HG02571 (cell line): ENCODE results near the gene PFDN1.

Experiments
- ATAC-seq: cut with Tn5 transposase; IDR thresholded peaks from one replicate; pipeline ENCODE4 v1.9.1; 2021; ENCODE audit warnings: mild to moderate bottlenecking, moderate library complexity; ENCODE audit not compliant: unreplicated experiment

PFDN1 gene

GRCh38 chr5:140298183-140298601 lies 4.7 kb downstream of the PFDN1 start:
- no peak for ATAC-seq

- no peak for ATAC-seq
These were observed 5.6 kb downstream of the PFDN1 start for GRCh38 chr5:140297283-140297682.

GRCh38 chr5:140296289-140296688 lies 6.6 kb downstream of the PFDN1 start:
- ATAC-seq, result no peak

GRCh38 chr5:140295414-140295813 lies 7.5 kb downstream of the PFDN1 start:
- ATAC-seq, result no peak

GRCh38 chr5:140294753-140295152 lies 8.1 kb downstream of the PFDN1 start:
- ATAC-seq, result no peak

GRCh38 chr5:140293849-140294100 lies 9.1 kb downstream of the PFDN1 start:
- ATAC-seq, result no peak

- ATAC-seq, result no peak
These were observed 9.6 kb downstream of the PFDN1 start for GRCh38 chr5:140293091-140293848.

- ATAC-seq, result no peak
These were observed 10.5 kb downstream of the PFDN1 start for GRCh38 chr5:140292212-140293036.

- ATAC-seq, result no peak
These were observed 14.9 kb downstream of the PFDN1 start for GRCh38 chr5:140287801-140288521.

- no peak for ATAC-seq
These were observed 16.5 kb downstream of the PFDN1 start for GRCh38 chr5:140286424-140286823.

GRCh38 chr5:140284013-140284412 lies 18.9 kb downstream of the PFDN1 start:
- no peak for ATAC-seq

- no peak for ATAC-seq
These were observed 20.6 kb downstream of the PFDN1 start for GRCh38 chr5:140282266-140282665.

- no peak for ATAC-seq
These were observed 27.1 kb downstream of the PFDN1 start for GRCh38 chr5:140275837-140276236.

GRCh38 chr5:140273401-140273877 lies 29.5 kb downstream of the PFDN1 start:
- no peak for ATAC-seq

GRCh38 chr5:140270008-140270407 lies 32.9 kb downstream of the PFDN1 start:
- no peak for ATAC-seq

- no peak for ATAC-seq
These were observed 35.3 kb downstream of the PFDN1 start for GRCh38 chr5:140267559-140268018.

- no peak for ATAC-seq
These were observed 35.7 kb downstream of the PFDN1 start for GRCh38 chr5:140267201-140267540.

GRCh38 chr5:140266471-140267200 lies 36.3 kb downstream of the PFDN1 start:
- ATAC-seq, result no peak

- ATAC-seq, result no peak
These were observed 37.1 kb downstream of the PFDN1 start for GRCh38 chr5:140265845-140266244.

- no peak for ATAC-seq
These were observed 40.1 kb downstream of the PFDN1 start for GRCh38 chr5:140262839-140263238.

GRCh38 chr5:140262221-140262620 lies 40.7 kb downstream of the PFDN1 start:
- no peak for ATAC-seq
